SK-N-SH (cell line): Measurements from ENCODE around the gene LIM2. TPM values are rescaled to one million over a fixed set of nuclear protein-coding genes. Genes with fewer than 3 reads are reported as not detected.

Experiments
- CTCF ChIA-PET: fragments of 300-600, 350-600 bp; formaldehyde crosslinking; extraction: SDS; loops from one replicate; lab custom pipeline; 2021; lab: Yijun Ruan, JAX
- POLR2A ChIA-PET: fragments of 350-600 bp; sonication (Branson Sonifier 250); formaldehyde crosslinking; extraction: SDS; loops from one replicate; lab custom pipeline; 2020; ENCODE audit warnings: antibody characterized with exemption, inconsistent platforms; lab: Yijun Ruan, JAX
- DNase-seq: peaks from one replicate; pipeline ENCODE4 v3.0.0; 2012
- H2AFZ ChIP-seq: fragments of 200-600 bp; sonication (generic); 2 replicates; pipeline ENCODE4 v1.8.1; 2016; ENCODE audit warnings: antibody characterized with exemption, mild to moderate bottlenecking, low read depth
- H3F3A ChIP-seq: fragments of 200-600 bp; sonication (generic); replicated peaks from 2 replicates; pipeline ENCODE3; 2016; ENCODE audit warnings: antibody characterized with exemption, mild to moderate bottlenecking; ENCODE audit not compliant: insufficient read depth
- H3K27ac ChIP-seq, 2 experiments: fragments of 200-500 bp in 1 of 2; fragments of 200-600 bp in 1 of 2; sonication (Bioruptor generic) in 1 of 2; sonication (generic), shearing (Covaris generic) in 1 of 2; 2 replicates each; pipeline versions ENCODE4 v1.5.1 to v1.6.1; 2014 to 2016; ENCODE audit warnings: low read depth in 2 of 2, inconsistent platforms in 1 of 2, low read length in 1 of 2, mild to moderate bottlenecking in 1 of 2, mixed read lengths in 1 of 2
- H3K27me3 ChIP-seq: fragments of 200-600 bp; sonication (generic), shearing (Covaris generic); 2 replicates; pipeline ENCODE4 v1.6.1; 2016; ENCODE audit warnings: mixed run types; ENCODE audit not compliant: insufficient read depth
- H3K36me3 ChIP-seq, 2 experiments: fragments of 200-500 bp in 1 of 2; fragments of 200-600 bp in 1 of 2; sonication (Bioruptor generic) in 1 of 2; sonication (generic) in 1 of 2; replicated peaks in 1 of 2; 2 replicates each; pipeline versions ENCODE3 to v1.5.1; 2014 to 2016; ENCODE audit warnings: low read length in 1 of 2, mild to moderate bottlenecking in 1 of 2; ENCODE audit not compliant: insufficient read depth in 2 of 2, control insufficient read depth in 1 of 2
- H3K4me1 ChIP-seq, 2 experiments: fragments of 200-500 bp in 1 of 2; fragments of 200-600 bp in 1 of 2; sonication (Bioruptor generic) in 1 of 2; sonication (generic), shearing (Covaris generic) in 1 of 2; 2 replicates each; pipeline versions ENCODE4 v1.5.1 to v1.6.1; 2014 to 2016; ENCODE audit warnings: low read depth in 1 of 2, low read length in 1 of 2, mixed run types in 1 of 2; ENCODE audit not compliant: insufficient read depth in 2 of 2, control insufficient read depth in 1 of 2
- H3K4me2 ChIP-seq: fragments of 200-600 bp; sonication (generic), shearing (Covaris generic); 2 replicates; pipeline ENCODE4 v1.6.1; 2017; ENCODE audit warnings: mixed run types
- H3K4me3 ChIP-seq, 2 experiments: fragments of 200-500 bp in 1 of 2; fragments of 200-600 bp in 1 of 2; sonication (Bioruptor generic) in 1 of 2; sonication (generic), shearing (Covaris generic) in 1 of 2; 2 replicates each; pipeline versions ENCODE4 v1.5.1 to v1.8.1; 2014 to 2016; ENCODE audit warnings: low read depth in 2 of 2, inconsistent platforms in 1 of 2, low read length in 1 of 2, mild to moderate bottlenecking in 1 of 2, mixed read lengths in 1 of 2, moderate library complexity in 1 of 2
- H3K79me2 ChIP-seq: fragments of 200-600 bp; sonication (generic); 2 replicates; pipeline ENCODE4 v1.8.1; 2017; ENCODE audit warnings: mild to moderate bottlenecking; ENCODE audit not compliant: insufficient read depth
- H3K9ac ChIP-seq: fragments of 200-600 bp; sonication (generic); 2 replicates; pipeline ENCODE4 v1.6.1; 2017; ENCODE audit warnings: mixed run types
- H3K9me2 ChIP-seq: fragments of 200-600 bp; sonication (generic); 2 replicates; pipeline ENCODE4 v1.6.1; 2017; ENCODE audit warnings: mixed run types
- H3K9me3 ChIP-seq: fragments of 200-600 bp; sonication (generic); 2 replicates; pipeline ENCODE4 v1.6.1; 2017; ENCODE audit warnings: mixed run types, mild to moderate bottlenecking, moderate library complexity
- H4K20me1 ChIP-seq: fragments of 200-600 bp; sonication (generic); 2 replicates; pipeline ENCODE4 v1.6.1; 2017; ENCODE audit warnings: mild to moderate bottlenecking, mixed run types; ENCODE audit not compliant: insufficient read depth
- EP300 ChIP-seq, 2 experiments: IDR thresholded peaks; 2 replicates each; pipeline versions ENCODE4 v1.4.0 to v1.6.1; 2012; ENCODE audit warnings: borderline replicate concordance in 1 of 2, low read depth in 1 of 2, low read length in 1 of 2
- FOXJ3 ChIP-seq: sonication (generic); formaldehyde crosslinking; IDR thresholded peaks from 2 replicates; pipeline ENCODE4 v1.5.1; 2020; ENCODE audit warnings: mild to moderate bottlenecking, missing genetic modification reagents
- GATA2 ChIP-seq: sonication (generic); formaldehyde crosslinking; IDR thresholded peaks from 2 replicates; pipeline ENCODE4 v1.5.0; 2020; ENCODE audit warnings: mild to moderate bottlenecking, missing genetic modification reagents
- IRF3 ChIP-seq: fragments of 150-350 bp; IDR thresholded peaks from 2 replicates; pipeline ENCODE4 v1.6.1; 2016; ENCODE audit warnings: mild to moderate bottlenecking, low read depth, low read length
- MAX ChIP-seq: IDR thresholded peaks from 2 replicates; pipeline ENCODE4 v1.4.0; 2012; ENCODE audit warnings: low read depth
- MEF2A ChIP-seq: IDR thresholded peaks from 2 replicates; pipeline ENCODE4 v1.4.0; 2012; ENCODE audit warnings: low read depth, borderline replicate concordance
- MXI1 ChIP-seq: IDR thresholded peaks from 2 replicates; pipeline ENCODE4 v1.6.1; 2012; ENCODE audit warnings: mild to moderate bottlenecking, low read depth, low read length, improper control_type of control experiment
- NFIC ChIP-seq: IDR thresholded peaks from 2 replicates; pipeline ENCODE4 v1.4.0; 2012; ENCODE audit warnings: borderline replicate concordance
- NRF1 ChIP-seq: IDR thresholded peaks from 2 replicates; pipeline ENCODE4 v1.6.1; 2012; ENCODE audit warnings: low read depth, mild to moderate bottlenecking, low read length
- POLR2AphosphoS5 ChIP-seq: IDR thresholded peaks from 2 replicates; pipeline ENCODE4 v1.6.1; 2012; ENCODE audit warnings: low read depth, low read length
- RCOR1 ChIP-seq: fragments of 150-350 bp; IDR thresholded peaks from 2 replicates; pipeline ENCODE4 v1.6.1; 2017; ENCODE audit warnings: antibody characterized with exemption, low read length
- RFX5 ChIP-seq: IDR thresholded peaks from 2 replicates; pipeline ENCODE4 v1.6.1; 2012; ENCODE audit warnings: mild to moderate bottlenecking, improper control_type of control experiment, low read length
- SIN3A ChIP-seq: IDR thresholded peaks from 2 replicates; pipeline ENCODE4 v1.6.1; 2012; ENCODE audit warnings: low read depth, mild to moderate bottlenecking, low read length, moderate library complexity, borderline replicate concordance
- TEAD4 ChIP-seq: IDR thresholded peaks from 2 replicates; pipeline ENCODE4 v1.4.0; 2012; ENCODE audit warnings: mild to moderate bottlenecking, borderline replicate concordance; ENCODE audit not compliant: insufficient read depth
- WGBS: methylation state at CpG from one replicate; pipeline ENCODE4 v1.1.6; 2017; ENCODE audit warnings: low lambda C conversion rate; 5-methylcytosine and 5-hydroxymethylcytosine counted together
- polyA plus RNA-seq, 3 experiments: library from polyadenylated mRNA; depleted of rRNA; stranded (reverse); fragments of >200 nt; gene quantifications; 2 replicates each; pipeline ENCODE4 v1.2.3, GENCODE V29; 2012
- TF ChIP-seq, protein P1 (sequence below): IDR thresholded peaks from 2 replicates; pipeline ENCODE4 v1.4.0; 2012; ENCODE audit warnings: low read depth, borderline replicate concordance
- TF ChIP-seq, protein P2 (sequence below): IDR thresholded peaks from 2 replicates; pipeline ENCODE4; 2012
- TF ChIP-seq, protein P3 (sequence below): fragments of 150-350 bp; IDR thresholded peaks from 2 replicates; pipeline ENCODE4 v1.6.1; 2017; ENCODE audit warnings: antibody characterized with exemption, low read length, low read depth, borderline replicate concordance

Gene LIM2
- polyA plus RNA-seq, 1 of the 3 experiments (the other 2 are of a cell fraction) = not detected

GRCh38 chr19:51345076-51345620 is 42.6 kb downstream of the LIM2 start:
- Histone ChIP-seq H3K9me3 (no peaks in the 10 kb centered on the region), H3K27ac (no peak overlapping the region), H3K4me1 (peaks cover 0 to 4% of the 10 kb centered on the region in 2 experiments; a peak in 1 of 4 replicates), H3K4me3 (no peak overlapping the region)
- TF ChIP-seq, protein P1, sequence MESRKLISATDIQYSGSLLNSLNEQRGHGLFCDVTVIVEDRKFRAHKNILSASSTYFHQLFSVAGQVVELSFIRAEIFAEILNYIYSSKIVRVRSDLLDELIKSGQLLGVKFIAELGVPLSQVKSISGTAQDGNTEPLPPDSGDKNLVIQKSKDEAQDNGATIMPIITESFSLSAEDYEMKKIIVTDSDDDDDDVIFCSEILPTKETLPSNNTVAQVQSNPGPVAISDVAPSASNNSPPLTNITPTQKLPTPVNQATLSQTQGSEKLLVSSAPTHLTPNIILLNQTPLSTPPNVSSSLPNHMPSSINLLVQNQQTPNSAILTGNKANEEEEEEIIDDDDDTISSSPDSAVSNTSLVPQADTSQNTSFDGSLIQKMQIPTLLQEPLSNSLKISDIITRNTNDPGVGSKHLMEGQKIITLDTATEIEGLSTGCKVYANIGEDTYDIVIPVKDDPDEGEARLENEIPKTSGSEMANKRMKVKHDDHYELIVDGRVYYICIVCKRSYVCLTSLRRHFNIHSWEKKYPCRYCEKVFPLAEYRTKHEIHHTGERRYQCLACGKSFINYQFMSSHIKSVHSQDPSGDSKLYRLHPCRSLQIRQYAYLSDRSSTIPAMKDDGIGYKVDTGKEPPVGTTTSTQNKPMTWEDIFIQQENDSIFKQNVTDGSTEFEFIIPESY = no peak
- TF ChIP-seq SIN3A (no peak), MAX (no peak), NFIC (no peak), MEF2A (no peak), POLR2AphosphoS5 (no peak), RCOR1 (no peak), EP300 (IDR thresholded peaks at IDR 0.05; ENCODE audit: borderline replicate concordance in 1 of 2, low read depth in 1 of 2, low read length in 1 of 2) (no peak), GATA2 (no peak), NRF1 (no peak), RFX5 (no peak), MXI1 (no peak), TEAD4 (no peak), FOXJ3 (CRISPR knock-in tag) (no peak), IRF3 (no peak)
- TF ChIP-seq, protein P2, sequence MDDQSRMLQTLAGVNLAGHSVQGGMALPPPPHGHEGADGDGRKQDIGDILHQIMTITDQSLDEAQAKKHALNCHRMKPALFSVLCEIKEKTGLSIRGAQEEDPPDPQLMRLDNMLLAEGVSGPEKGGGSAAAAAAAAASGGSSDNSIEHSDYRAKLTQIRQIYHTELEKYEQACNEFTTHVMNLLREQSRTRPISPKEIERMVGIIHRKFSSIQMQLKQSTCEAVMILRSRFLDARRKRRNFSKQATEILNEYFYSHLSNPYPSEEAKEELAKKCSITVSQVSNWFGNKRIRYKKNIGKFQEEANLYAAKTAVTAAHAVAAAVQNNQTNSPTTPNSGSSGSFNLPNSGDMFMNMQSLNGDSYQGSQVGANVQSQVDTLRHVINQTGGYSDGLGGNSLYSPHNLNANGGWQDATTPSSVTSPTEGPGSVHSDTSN = no peak
- TF ChIP-seq, protein P3, sequence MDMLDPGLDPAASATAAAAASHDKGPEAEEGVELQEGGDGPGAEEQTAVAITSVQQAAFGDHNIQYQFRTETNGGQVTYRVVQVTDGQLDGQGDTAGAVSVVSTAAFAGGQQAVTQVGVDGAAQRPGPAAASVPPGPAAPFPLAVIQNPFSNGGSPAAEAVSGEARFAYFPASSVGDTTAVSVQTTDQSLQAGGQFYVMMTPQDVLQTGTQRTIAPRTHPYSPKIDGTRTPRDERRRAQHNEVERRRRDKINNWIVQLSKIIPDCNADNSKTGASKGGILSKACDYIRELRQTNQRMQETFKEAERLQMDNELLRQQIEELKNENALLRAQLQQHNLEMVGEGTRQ = no peak
- TF ChIP-seq, all 33 proteins: peak for 0
- Histone ChIP-seq H3F3A (peaks cover 3% of the 10 kb centered on the region), H3K9me2 (no peaks in the 10 kb centered on the region), H3K4me2 (no peak overlapping the region), H4K20me1 (no peaks in the 10 kb centered on the region), H2AFZ (no peak overlapping the region), H3K9ac (no peak overlapping the region), H3K79me2 (no peaks in the 10 kb centered on the region), H3K27me3 (no peaks in the 10 kb centered on the region), H3K36me3 (no peaks in the 10 kb centered on the region)
- DNase-seq = no peak
- 88% methylated on average over 6 of the region's 9 CpGs for WGBS
- ChIA-PET POLR2A (no interaction called here), CTCF (interaction anchor here (1.3 kb wide), 1 partner anchor 93 kb away, joined by 3 read pairs; no protein-coding TSS in a partner anchor)
